Activated CD8-positive, alpha-beta memory T cell treated with anti-CD3 and anti-CD28 coated beads, Interleukin-2, amount 50 U/mL, for 1 hour (primary cell): ENCODE data around the gene PLXND1.

ENCODE experiments used
- DNase-seq: peaks from one replicate; pipeline ENCODE4 v3.0.0-alpha.2; 2020; ENCODE audit errors: extremely low read depth

PLXND1 gene

DNA sequence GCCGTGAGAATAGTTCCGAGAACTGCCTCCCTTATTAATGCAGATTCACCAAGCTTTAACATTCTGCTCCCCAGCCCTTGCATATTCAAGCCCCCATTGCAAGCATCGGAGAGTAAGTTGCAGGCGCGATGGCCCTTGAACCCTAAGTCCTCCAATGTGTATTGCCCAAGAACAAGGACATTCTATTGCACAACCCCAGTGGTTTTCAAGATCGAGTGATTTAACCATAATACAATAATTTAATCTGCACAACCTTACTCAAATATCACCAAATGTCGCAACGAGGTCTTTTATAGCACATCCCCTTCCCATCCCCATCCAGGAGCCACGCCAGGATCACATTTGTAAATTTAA lies 21.7 kb upstream of the PLXND1 start:
- no peak for DNase-seq

GRCh38 chr3:129627350-129628168 lies 21.1 kb upstream of the PLXND1 start:
- peak; percentile 45 for DNase-seq

DNA sequence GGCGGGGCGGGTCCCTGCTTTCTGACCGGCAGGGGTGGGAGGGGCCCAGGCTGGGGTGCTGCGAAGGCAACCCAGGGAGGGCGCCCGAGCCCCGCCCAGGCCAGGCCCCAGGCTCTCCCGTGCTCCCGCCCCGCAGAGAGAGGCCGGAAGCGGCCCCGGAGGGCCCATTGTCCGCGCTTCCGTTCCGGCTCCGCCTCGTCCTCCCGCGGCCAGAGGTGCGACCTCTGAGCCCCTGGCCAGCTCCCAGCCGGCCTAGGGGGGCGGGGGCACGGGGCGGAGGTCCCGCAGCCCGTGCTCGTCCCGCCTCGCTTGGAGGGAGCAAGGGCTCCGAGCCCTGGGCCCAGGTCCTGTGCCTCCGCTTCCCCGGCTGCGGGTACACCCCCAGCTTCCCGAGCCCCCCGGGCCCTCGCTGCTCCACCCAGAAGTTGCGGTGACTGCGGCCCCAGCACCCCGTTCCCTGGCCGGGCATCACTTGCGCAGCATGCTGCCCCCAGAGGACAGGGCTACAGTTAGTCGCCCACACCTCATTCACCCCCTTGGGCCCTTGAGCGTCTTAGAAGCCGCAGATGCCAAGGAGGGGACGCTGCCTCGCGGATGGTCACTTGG lies 20.4 kb upstream of the PLXND1 start:
- DNase-seq = no peak

DNA sequence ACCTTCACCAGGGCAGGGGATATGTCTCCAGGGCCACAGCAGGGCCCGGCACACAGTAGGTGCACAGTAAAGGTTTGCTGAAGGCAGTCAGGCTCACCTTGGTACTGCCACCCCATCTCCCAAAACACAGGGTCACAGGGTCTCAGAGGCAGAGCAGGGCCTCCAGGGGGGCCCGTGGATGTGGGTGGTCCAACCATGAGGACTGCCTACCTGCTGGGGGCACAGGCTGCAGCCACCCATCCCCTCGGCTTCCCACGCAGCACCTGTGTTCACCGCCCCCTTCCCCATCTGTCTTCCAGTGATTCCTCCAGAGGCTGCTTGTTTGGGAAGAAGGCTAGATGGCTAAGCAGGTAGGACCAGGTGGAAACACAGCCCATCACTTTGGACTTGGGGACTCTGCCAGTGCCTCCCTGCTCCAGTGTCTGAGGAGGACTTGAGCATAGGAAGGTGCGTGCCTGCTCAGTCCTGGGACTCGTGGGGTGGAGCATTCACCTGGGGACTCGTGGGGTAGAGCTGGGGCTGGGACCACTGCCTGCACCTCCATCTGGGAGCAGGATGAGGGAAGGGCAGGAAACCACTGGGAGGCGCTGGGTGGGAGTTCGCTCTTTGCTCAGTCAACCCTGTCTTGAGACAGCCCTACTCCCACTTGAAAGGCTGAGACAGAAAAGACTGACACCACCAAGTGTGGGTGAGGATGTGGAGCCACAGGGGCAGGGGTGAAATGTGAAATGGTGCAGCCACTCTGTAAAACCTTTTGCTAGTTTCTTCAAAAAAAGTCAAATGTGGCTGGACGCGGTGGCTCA lies 18.8 kb upstream of the PLXND1 start:
- no peak for DNase-seq

- no peak for DNase-seq
Observed at GRCh38 chr3:129624347-129625071, 18.0 kb upstream of the PLXND1 start.

DNA sequence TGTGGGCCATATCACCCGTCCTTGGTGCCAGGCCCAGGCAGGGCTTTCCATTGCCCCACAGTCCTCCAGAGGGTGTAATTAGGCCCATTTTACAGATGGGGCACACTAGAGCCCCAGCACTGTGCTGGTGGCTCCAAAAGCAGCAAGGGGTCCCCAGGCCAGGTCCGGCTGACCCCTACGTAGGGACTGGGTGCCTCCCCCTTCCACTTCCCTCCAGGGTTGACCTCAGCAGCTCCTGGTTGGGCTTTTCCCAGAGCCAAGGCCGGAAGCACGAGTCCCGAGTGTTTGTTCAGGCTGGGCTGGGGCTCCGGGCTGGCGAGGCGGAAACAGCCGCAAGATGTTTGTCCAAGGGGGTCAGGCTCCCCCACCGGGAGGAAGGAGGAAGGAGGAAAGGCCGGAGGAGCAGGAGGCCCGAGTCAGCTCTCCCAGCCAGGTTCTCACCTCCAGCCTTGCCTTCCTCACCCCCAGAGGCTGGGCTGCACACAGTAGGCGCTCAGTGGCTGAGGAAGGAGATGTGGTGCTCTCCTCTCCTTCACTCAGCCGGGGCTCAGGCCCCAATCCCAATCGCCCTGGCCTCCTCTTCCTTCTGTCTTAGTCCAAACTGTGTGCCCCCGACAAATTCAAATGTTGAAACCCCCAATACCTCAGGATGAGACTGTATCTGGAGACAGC lies 17.1 kb upstream of the PLXND1 start:
- DNase-seq = no peak

DNA sequence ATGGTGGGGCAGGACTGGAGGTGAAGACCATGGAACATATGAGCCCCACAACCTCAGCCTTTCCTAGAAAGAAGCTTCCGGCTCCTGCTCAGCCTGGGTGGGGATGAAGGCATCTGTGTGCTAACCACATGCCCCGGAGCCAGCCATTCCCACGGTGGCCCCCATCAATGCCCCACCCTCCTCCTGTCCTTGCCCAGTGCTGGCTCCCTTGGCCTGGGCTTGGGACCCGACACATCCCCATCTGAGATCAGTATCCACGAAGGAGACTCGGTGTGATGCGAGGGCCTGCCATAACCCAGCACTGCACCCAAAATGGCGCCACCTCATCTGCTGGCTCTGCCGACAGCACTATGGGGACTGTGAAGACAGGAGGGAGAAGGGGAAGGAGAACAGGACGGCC lies 16.5 kb upstream of the PLXND1 start:
- DNase-seq = no peak

DNA sequence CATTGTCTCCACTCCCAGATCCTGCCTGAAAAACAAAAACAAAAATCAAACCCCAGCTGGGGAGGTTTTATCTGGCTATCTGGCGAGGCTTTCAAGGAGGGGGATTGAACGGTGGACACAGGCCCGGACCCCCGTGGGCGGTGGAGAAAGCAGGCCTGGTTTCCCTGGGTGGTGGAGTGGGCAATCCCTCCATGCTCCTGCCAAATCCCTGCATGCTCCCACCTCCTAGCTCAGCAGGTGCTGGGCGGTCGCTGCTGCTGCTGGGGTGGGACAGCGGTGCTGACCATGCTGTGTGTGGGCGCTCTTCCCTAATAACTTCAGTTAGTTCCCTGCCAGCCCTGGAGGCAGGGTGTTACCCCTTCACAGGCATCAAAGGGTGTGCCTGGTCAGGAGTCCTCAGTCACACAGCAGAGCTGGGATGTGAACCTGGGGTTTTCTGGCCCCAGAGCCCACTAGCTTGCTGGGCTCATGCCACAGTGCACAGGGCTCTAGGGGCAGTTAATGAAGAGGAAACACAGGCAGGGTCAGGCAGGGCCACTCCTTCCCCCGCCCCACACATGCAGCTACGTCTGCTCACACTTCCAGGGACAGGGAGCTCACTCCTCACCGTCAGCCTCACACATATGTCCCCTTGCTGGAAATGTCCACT lies 15.9 kb upstream of the PLXND1 start:
- DNase-seq = no peak

- DNase-seq = no peak
Observed at GRCh38 chr3:129621626-129622225, 15.2 kb upstream of the PLXND1 start.

DNA sequence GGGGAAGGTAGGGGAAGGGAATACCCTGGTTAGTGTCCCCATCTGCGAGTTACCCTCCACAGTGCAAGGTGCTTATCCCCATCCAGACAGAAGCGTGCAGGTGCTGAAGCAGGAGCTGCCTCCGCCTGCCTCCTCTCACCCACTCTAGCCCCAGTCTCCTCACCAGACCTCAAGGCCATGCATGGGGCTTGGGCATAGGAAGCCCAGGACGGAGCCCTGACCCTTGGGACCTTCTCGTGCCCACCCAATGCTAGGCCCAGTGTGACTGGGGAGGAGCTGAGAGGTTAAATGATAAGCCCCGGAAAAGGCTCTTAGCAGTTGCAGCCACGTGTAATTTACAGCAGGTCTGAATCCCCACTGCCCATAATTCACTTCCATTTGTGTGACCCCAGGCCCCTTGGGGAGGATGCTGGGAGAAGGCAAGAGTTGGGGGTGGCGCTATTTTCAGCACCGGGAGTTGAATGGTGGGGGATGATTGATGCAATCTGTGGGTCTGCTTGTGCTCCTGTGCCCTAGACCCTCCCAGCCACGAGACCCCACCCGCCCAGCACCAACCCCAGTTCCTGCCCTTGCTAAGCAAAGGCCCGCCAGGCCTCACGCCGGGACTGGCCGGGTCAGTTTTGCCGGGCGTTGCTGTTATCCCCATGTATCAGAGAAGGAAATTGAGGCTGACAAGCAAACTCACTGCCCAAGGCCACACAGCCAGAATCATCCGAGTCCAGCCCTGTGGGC lies 14.5 kb upstream of the PLXND1 start:
- DNase-seq = no peak

GRCh38 chr3:129619726-129620162 lies 13.3 kb upstream of the PLXND1 start:
- no peak for DNase-seq

- no peak for DNase-seq
Observed at GRCh38 chr3:129618901-129619671, 12.6 kb upstream of the PLXND1 start.

GRCh38 chr3:129618186-129618820 lies 11.8 kb upstream of the PLXND1 start:
- no peak for DNase-seq

DNA sequence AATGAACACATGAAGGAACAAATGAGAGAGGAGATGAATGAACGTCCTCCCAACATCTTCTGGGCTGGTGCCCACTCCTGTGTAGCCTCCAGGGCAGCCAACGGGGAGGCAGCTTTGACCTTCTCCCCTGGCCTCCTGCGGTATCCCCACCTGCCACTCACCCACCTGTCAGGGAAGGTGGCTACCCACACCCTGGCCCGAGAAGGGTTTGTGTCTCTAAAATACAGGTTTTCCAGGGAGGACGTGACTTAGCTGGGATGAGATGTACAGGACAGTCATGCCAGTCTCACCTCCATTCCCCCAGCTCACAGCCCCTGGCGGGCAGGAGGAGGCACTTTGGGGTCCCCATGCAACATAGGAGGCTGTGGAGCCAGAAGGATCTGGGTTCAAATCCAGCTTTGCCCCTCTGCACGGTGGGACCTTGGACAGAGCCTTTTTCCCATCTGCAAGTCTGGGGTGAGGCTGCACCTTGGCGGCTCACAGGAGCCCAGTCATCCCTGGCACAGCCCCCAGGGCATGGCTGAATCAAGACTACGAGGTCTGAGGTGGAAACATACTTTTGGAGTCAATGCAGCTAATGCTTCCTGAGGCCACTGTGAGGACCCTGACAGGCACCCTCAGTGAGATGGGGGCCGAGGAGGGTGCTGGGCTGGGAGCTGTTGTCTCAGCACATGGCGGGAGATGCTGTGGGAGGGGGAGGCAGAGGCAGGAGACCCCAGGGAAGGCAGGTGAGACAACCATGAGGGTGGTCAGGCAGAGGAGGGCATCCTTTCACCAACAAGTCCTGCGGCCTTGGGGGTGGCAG lies 11.1 kb upstream of the PLXND1 start:
- no peak for DNase-seq

GRCh38 chr3:129616713-129617112 lies 10.2 kb upstream of the PLXND1 start:
- DNase-seq = no peak

GRCh38 chr3:129616291-129616690 lies 9.8 kb upstream of the PLXND1 start:
- DNase-seq = no peak

DNA sequence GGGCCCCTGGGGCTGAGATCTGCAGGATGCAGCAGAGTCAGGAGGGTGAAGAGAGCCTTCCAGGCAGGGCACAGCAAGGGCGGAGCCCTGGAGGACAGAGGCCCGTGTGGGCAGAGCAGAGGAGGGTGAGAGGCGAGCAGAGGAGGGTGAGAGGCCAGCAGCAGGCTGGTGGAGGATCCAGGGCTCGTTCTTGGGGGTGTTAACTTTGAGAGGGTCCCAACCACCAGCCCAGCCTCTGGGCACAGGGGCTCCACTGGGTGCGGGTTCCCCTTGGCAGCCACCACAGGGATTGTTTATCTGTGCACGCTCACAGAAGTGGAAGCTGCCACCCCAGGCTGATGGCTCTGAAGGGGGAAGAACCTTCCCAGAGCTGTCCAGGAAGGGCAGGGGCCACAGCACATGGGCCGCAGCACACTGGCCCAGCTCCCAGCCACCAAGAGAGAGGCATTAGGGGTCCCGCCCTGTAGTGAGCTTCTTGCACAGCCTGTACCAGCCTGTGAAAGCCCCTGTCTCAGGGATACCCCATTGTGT lies 9.3 kb upstream of the PLXND1 start:
- DNase-seq = no peak
